ENCODE data around the gene ZNF845. TPM values are rescaled to one million over a fixed set of nuclear protein-coding genes. Genes with fewer than 3 reads are reported as not detected.
A peak's percentile ranks its signal among the peaks of the same experiment; 100 is the strongest.
"Not testable (repeated sequence)": the region's sequence is repeated elsewhere in the genome, so short reads cannot be mapped to it uniquely, and the experiment has no call there.

ZNF845 gene
- total RNA-seq, 1 donor from 2014 or later = 3.3 TPM

DNA sequence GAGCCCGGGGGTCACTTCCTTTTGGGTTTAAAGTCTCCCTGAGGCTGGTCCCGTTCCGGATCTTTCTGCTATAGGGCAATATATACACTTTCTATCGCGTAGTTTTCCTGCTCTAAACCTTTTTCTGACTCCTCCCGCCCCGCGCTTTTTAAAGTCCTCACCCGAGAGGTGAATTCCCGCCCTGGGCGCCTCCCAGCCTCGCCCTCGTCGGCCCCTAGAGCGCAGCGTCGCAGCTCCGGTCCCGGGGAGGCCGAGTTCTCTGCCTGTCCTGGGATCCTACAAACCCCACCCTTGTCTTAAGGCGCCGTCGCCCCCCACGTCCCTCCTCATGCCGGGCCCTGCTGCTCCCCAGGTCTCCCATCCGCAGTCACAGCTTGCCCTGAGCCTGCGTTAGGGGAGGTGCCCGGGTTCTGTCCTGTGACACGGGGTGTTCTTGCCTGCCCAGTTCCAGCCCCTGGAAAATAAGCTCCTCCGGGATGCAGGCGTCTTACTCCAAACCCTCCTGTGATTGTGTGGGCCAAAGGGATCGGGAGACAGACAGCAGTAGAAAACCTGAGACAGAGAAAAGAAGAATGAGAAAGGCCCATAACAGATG is 32.4 kb downstream of the ZNF845 start:
- intact Hi-C loops (cut with DNase I) = loop anchor here (10.0 kb wide), 1 partner anchor 171 kb away; the partner anchor contains the start of gene ZNF665
- DNase-seq (peak; percentile 49), ATAC-seq (ENCODE audit: poor library complexity) (peak; percentile 75)

GRCh38 chr19:53372196-53372595 is 38.6 kb downstream of the ZNF845 start:
- intact Hi-C loops (cut with DNase I) = no loop called here
- no peak for DNase-seq
- ATAC-seq (ENCODE audit: poor library complexity) = no peak

DNA sequence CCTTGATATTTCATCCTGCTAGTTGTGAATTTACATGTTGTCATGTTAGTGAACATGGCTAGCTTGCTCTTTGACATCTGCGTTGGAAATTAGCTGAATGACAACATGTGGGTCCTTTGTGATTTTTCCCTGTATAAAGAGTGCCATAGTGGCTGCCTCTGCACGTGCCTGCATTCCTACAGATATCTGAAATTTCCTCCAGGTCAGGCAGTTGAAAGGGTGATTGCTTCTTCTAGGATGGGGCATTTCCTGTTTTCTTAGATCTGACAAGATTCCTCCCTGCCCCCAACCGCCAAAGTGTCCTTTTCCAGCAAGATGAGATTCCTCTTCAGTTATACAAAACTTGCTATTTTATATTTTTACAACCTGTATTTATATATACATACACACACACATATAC is 40.7 kb downstream of the ZNF845 start:
- ATAC-seq (ENCODE audit: poor library complexity) (no peak), DNase-seq (no peak)
- intact Hi-C loops (cut with DNase I) = no loop called here

DNA sequence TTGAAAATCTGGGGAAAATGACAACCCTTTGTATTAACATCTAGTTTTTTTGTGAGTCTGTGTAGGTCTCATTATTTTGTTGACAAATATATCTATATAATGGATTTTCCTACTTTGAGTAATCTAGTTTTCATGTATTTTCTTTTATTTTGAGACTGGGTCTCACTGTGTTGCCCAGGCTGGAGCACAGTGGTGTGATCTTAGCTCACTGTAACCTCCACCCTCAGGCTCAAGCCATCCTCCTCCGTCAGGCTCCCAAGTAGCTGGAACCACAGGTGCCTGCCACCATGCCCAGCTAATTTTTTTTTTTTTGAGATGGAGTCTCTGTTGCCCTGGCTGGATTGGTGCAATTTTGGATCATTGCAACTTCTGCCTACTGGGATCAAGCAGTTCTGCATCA is 41.2 kb downstream of the ZNF845 start:
- ATAC-seq (ENCODE audit: poor library complexity) (no peak), DNase-seq (no peak)
- intact Hi-C loops (cut with DNase I) = no loop called here

DNA sequence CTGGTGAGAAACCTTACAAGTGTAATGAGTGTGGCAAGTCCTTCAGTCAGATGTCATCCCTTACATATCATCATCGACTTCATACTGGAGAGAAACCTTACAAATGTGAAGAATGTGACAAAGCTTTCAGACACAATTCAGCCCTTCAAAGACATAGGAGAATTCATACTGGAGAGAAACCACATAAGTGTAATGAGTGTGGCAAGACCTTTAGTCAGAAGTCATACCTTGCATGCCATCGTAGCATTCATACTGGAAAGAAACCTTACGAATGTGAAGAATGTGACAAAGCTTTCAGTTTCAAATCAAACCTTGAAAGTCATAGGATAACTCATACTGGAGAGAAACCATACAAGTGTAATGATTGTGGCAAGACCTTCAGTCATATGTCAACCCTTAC is 47.8 kb downstream of the ZNF845 start:
- DNase-seq (no peak), ATAC-seq (ENCODE audit: poor library complexity) (no peak)
- intact Hi-C loops (cut with DNase I) = no loop called here

DNA sequence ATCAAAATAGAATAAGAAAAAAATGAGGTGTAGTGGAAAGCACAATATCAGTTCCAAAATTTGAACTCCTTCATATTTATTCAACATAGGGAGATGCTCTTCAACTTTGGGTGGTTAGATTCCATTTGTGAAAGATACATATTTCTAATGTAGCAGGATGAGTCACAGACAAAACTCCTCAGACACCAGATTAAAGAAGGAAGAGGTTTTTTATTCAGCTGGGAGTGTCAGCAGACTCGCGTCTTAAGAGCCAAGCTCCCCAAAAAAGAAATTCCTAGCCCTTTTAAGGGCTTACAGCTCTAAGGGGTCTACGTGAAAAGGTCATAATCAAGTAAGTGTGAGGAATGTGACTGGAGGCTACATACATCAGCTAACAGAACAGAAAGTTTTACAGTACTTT is 54.6 kb downstream of the ZNF845 start:
- no peak for ATAC-seq (ENCODE audit: poor library complexity)
- intact Hi-C loops (cut with DNase I) = no loop called here
- no peak for DNase-seq

- no peak for DNase-seq
- ATAC-seq (ENCODE audit: poor library complexity) = no peak
- intact Hi-C loops (cut with DNase I) = no loop called here
Measured at GRCh38 chr19:53388904-53389303, 55.4 kb downstream of the ZNF845 start.

- DNase-seq (no peak), ATAC-seq (ENCODE audit: poor library complexity) (no peak)
- intact Hi-C loops (cut with DNase I) = no loop called here
Measured at GRCh38 chr19:53389571-53389970, 56.0 kb downstream of the ZNF845 start.

GRCh38 chr19:53389978-53390377 is 56.4 kb downstream of the ZNF845 start:
- ATAC-seq (ENCODE audit: poor library complexity) (no peak), DNase-seq (no peak)
- intact Hi-C loops (cut with DNase I) = no loop called here

DNA sequence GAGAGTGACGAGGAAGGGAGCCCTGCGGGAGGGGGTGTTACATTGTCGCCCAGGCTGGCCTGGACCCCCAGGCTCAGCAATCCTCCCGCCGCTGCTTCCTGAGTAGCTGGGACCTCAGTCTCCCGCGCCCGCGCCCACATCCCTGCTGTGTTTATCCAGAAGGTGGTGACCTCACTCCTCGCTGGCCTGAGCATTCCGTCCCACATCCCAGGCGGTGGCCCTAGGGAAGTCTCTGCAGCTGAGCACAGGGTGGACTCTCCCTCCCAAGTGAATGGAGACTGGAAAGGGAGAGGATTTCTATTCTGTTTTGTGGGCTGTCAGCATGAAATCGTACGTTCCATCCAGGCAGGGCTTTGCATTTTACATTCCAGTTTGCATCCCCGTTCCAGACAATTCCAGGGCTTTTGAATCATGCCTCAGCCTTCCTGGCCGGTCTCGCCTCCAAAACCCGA is 61.0 kb downstream of the ZNF845 start:
- ATAC-seq (ENCODE audit: poor library complexity) = peak; percentile 66
- intact Hi-C loops (cut with DNase I) = no loop called here
- DNase-seq = peak; percentile 75

DNA sequence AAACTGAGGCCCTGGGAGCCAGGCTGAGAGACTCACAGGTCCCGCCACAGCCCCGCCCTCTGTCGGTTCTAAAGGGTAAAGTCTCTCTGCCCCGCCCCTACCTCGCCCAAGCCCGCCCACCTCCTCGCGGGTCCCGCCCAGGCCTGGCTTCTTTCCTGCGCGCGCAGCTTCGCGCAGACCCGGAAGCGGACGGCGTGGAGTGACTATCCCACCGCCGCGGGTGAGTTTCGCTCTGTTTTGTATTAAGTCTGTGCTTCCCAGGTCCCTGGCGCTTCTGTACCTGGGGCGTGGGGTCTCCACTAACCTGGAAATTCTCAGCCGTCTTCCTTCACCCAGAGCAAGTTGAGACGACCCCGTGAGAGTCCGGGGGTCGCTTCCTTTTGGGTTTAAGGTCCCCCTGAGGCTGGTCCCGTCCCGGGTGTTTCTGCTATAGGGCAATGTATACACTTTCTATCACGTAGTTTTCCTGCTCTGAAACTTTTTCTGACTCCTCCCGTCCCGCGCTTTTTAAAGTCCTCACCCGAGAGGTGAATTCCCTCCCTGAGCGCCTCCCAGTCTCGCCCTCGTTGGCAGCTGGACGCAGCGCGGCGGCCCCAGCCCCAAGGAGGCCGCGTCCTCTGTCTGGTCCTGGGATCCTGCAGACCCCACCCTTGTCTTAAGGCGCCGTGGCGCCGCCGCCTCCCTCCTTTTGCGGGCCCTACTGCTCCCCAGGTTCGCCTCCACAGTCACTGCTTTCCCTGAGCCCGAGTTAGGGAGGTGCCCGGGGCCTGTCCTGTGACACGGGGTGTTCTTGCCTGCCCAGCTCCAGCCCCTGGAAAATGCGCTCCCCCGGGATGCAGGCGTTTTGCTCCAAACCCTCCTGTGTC is 61.7 kb downstream of the ZNF845 start, which contains the start of gene ZNF765:
Gene ZNF765 (plus strand): TSS at position 176 of the 866 bp plus-strand sequence. CDS start 2,867 bp downstream, outside the sequence.
- peak; percentile 100 for ATAC-seq (ENCODE audit: poor library complexity)
- intact Hi-C loops (cut with DNase I) = no loop called here
- DNase-seq = peak; percentile 97

DNA sequence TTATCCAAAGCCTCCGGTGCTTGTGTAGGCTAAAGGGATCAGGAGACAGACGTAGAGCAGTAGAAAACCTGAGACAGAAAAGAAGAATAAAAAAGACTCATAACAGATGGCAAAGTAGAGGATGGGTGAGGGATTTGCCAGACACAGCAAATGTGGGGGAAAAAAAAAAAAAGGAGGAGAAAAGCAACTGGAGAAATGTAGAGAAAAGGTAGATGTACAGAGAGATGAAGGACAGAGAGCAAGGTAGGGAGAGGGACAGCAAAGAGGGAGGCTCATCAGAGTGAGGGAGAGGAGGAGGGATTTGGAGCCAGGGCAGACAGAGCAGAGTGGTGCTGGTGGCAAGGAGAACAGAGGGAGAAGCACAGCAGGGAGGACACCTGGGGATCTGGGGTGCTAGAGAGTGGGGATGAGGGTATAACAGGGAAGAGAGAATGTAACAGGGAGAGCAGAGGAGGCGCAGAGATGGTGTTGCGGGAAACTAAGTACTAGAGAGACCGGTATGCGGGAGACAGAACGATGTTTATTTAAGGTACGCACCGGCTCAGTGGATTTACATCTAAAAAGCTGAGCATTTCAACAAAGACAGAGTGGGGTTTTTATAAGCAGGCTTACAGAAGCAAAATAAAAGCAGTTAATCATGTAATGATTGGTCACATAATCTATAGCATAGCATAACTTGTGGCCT is 62.4 kb downstream of the ZNF845 start:
- intact Hi-C loops (cut with DNase I); DNase-seq; ATAC-seq (ENCODE audit: poor library complexity): not testable (repeated sequence)

DNA sequence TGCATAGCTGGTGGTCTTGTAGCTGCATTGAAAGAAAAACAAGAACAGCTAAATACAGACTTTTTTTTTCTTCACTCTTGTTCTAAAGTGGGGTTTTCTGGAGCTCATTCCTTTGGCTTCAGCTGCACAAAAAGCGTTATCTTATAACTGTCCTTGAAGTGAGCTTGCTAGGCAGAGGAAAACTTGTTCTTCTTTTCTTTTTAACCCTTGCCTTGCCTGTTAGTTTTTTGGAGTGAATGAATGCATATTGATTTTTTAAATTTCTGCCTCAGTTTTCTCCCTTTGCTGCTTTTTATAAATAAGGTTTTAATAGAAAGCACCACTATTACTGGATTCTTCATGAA is 62.9 kb downstream of the ZNF845 start:
- ATAC-seq (ENCODE audit: poor library complexity) (no peak), DNase-seq (no peak)
- intact Hi-C loops (cut with DNase I) = no loop called here

DNA sequence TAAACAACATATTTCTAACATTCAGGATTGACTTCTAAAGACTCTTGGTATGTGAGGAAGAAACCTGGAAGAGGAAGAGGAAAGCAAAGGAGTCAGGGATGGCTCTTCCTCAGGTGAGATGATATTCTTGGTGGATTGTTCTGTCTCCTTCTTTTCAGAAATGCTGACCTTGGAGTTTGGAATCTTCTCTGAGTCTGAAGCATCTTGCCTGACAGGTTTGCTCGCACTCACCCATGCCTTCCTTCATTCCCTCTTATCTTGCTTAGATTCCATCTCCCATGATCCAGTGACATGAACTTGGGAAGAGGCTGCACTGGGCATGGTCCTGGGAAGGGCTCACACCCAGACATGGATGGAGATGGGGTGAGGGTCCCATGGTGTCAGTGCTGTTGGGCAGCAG is 64.4 kb downstream of the ZNF845 start:
- intact Hi-C loops (cut with DNase I); DNase-seq; ATAC-seq (ENCODE audit: poor library complexity): not testable (repeated sequence)

Other genes with a start within 250 kb of the ZNF845 start
- gene ZNF160, start 230.3 kb upstream of the ZNF845 start, total RNA-seq = 15.7 TPM
- 17.8 TPM for gene ZNF415, start 200.8 kb upstream of the ZNF845 start, total RNA-seq
- gene ZNF347, start 174.7 kb upstream of the ZNF845 start, total RNA-seq = 5.8 TPM
- gene ZNF665, start 140.4 kb upstream of the ZNF845 start, total RNA-seq = 1.3 TPM
- gene ZNF677, start 78.9 kb upstream of the ZNF845 start, total RNA-seq = 21.1 TPM
- not detected for gene VN1R2, start 75.5 kb upstream of the ZNF845 start, total RNA-seq
- gene VN1R4, start 66.0 kb upstream of the ZNF845 start, total RNA-seq = not detected
- gene ZNF525, start 32.0 kb downstream of the ZNF845 start, total RNA-seq = 4.7 TPM
- gene ZNF765, start 61.4 kb downstream of the ZNF845 start, total RNA-seq = 3.4 TPM
- gene ZNF761, start 98.2 kb downstream of the ZNF845 start, total RNA-seq = 2.9 TPM
- 0.75 TPM for gene ZNF813, start 134.0 kb downstream of the ZNF845 start, total RNA-seq
- 8.5 TPM for gene ZNF331, start 204.4 kb downstream of the ZNF845 start, total RNA-seq

All from Right ventricle myocardium superior (tissue), 1 donor.